SH-SY5Y (cell line): ENCODE results near the gene OR2A5.

Experiments
- GATA2 ChIP-seq: IDR thresholded peaks from 2 replicates; pipeline ENCODE4 v1.6.1; 2011; ENCODE audit warnings: mild to moderate bottlenecking, low read depth, low read length
- GATA3 ChIP-seq: IDR thresholded peaks from 2 replicates; pipeline ENCODE4 v1.6.1; 2011; ENCODE audit warnings: low read depth, mild to moderate bottlenecking, low read length, moderate library complexity

DNA sequence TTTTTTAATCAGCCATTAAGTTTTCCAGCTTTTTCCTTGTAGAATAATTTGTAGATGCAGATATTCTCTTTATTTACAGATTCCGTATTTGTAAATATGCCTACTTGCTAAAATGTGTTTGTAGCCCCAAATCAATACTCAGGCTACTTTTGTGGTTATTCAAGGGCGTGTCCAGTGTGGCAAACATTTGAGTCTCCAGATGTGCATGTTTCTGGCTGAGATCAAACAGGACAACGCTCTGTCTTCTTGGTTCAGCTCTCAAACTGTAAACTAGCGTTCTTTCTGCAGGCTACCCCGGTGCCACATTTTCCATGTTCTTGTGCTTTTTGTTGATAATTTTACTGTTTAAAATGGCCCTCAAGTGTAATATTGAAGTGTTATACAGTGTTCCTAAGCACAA lies 16.2 kb upstream of the OR2A5 start:
- TF ChIP-seq GATA3 (no peak), GATA2 (no peak)
